ENCODE measurements around the gene CARMIL1.
"Not testable (repeated sequence)": the region's sequence is repeated elsewhere in the genome, so short reads cannot be mapped to it uniquely, and the experiment has no call there.

CARMIL1 gene

GRCh38 chr6:25286891-25287290, 7.7 kb downstream of the CARMIL1 start:
- H3K27me3 ChIP-seq (ENCODE audit: low read depth), result no peaks in the 10 kb centered on the region
- DNase-seq (ENCODE audit: low spot score in 2 of 2), result no peak
- H3K4me1 ChIP-seq, result no peaks in the 10 kb centered on the region
- no peak overlapping the region for H3K4me3 ChIP-seq
- no peaks in the 10 kb centered on the region for H3K9me3 ChIP-seq
- no peaks in the 10 kb centered on the region; the same call in 1 of the 2 replicates for H3K36me3 ChIP-seq (replicated peaks)
- in situ Hi-C loops (cut with MboI; ENCODE audit: low sequenced_read_pairs), result no loop called here

GRCh38 chr6:25287941-25288340, 8.8 kb downstream of the CARMIL1 start:
- Histone ChIP-seq H3K36me3 (replicated peaks) (no peaks in the 10 kb centered on the region; the same call in 1 of the 2 replicates), H3K4me1 (no peaks in the 10 kb centered on the region), H3K27me3 (ENCODE audit: low read depth) (no peaks in the 10 kb centered on the region), H3K9me3 (no peaks in the 10 kb centered on the region), H3K4me3 (no peak overlapping the region)
- in situ Hi-C loops (cut with MboI; ENCODE audit: low sequenced_read_pairs), result no loop called here
- no peak for DNase-seq (ENCODE audit: low spot score in 2 of 2)

- Histone ChIP-seq H3K4me1 (no peaks in the 10 kb centered on the region), H3K9me3 (no peaks in the 10 kb centered on the region), H3K4me3 (no peak overlapping the region), H3K36me3 (replicated peaks) (no peaks in the 10 kb centered on the region; the same call in 1 of the 2 replicates), H3K27me3 (ENCODE audit: low read depth) (no peaks in the 10 kb centered on the region)
- no peak for DNase-seq (ENCODE audit: low spot score in 2 of 2)
- in situ Hi-C loops (cut with MboI; ENCODE audit: low sequenced_read_pairs), result no loop called here
These were observed 9.3 kb downstream of the CARMIL1 start for GRCh38 chr6:25288518-25288917.

- DNase-seq (ENCODE audit: low spot score in 2 of 2), result no peak
- Histone ChIP-seq H3K9me3 (no peaks in the 10 kb centered on the region), H3K4me3 (no peak overlapping the region), H3K27me3 (ENCODE audit: low read depth) (no peaks in the 10 kb centered on the region), H3K36me3 (replicated peaks) (no peaks in the 10 kb centered on the region; the same call in 1 of the 2 replicates), H3K4me1 (no peaks in the 10 kb centered on the region)
- in situ Hi-C loops (cut with MboI; ENCODE audit: low sequenced_read_pairs), result no loop called here
These were observed 11.3 kb downstream of the CARMIL1 start for GRCh38 chr6:25290306-25291060.

- Histone ChIP-seq H3K4me1 (no peaks in the 10 kb centered on the region), H3K4me3 (no peak overlapping the region), H3K27me3 (ENCODE audit: low read depth) (no peaks in the 10 kb centered on the region), H3K36me3 (replicated peaks) (no peaks in the 10 kb centered on the region), H3K9me3 (no peaks in the 10 kb centered on the region)
- in situ Hi-C loops (cut with MboI; ENCODE audit: low sequenced_read_pairs), result no loop called here
- DNase-seq (ENCODE audit: low spot score in 2 of 2), result no peak
These were observed 13.2 kb downstream of the CARMIL1 start for GRCh38 chr6:25292384-25292783.

- no peak for DNase-seq (ENCODE audit: low spot score in 2 of 2)
- Histone ChIP-seq H3K4me1 (no peaks in the 10 kb centered on the region), H3K27me3 (ENCODE audit: low read depth) (no peaks in the 10 kb centered on the region), H3K36me3 (replicated peaks) (no peaks in the 10 kb centered on the region), H3K9me3 (no peaks in the 10 kb centered on the region), H3K4me3 (no peak overlapping the region)
- in situ Hi-C loops (cut with MboI; ENCODE audit: low sequenced_read_pairs), result no loop called here
These were observed 16.5 kb downstream of the CARMIL1 start for GRCh38 chr6:25295651-25296050.

GRCh38 chr6:25296217-25296905, 17.2 kb downstream of the CARMIL1 start:
- Histone ChIP-seq H3K27me3 (ENCODE audit: low read depth) (no peaks in the 10 kb centered on the region), H3K36me3 (replicated peaks) (no peaks in the 10 kb centered on the region), H3K4me3 (no peak overlapping the region), H3K9me3 (no peaks in the 10 kb centered on the region), H3K4me1 (no peaks in the 10 kb centered on the region)
- DNase-seq (ENCODE audit: low spot score in 2 of 2), result no peak
- in situ Hi-C loops (cut with MboI; ENCODE audit: low sequenced_read_pairs), result no loop called here

- in situ Hi-C loops (cut with MboI; ENCODE audit: low sequenced_read_pairs), result no loop called here
- no peaks in the 10 kb centered on the region for H3K9me3 ChIP-seq
- H3K36me3 ChIP-seq (replicated peaks), result no peaks in the 10 kb centered on the region
- H3K4me3 ChIP-seq, result no peak overlapping the region
- no peaks in the 10 kb centered on the region for H3K4me1 ChIP-seq
- H3K27me3 ChIP-seq (ENCODE audit: low read depth), result no peaks in the 10 kb centered on the region
- no peak for DNase-seq (ENCODE audit: low spot score in 2 of 2)
These were observed 17.9 kb downstream of the CARMIL1 start for GRCh38 chr6:25297039-25297441.

- peaks cover 1% of the 10 kb centered on the region; the same call in 1 of the 2 replicates for H3K4me1 ChIP-seq
- DNase-seq (ENCODE audit: low spot score in 2 of 2), result no peak
- H3K9me3 ChIP-seq, result no peaks in the 10 kb centered on the region
- no peak overlapping the region for H3K4me3 ChIP-seq
- no peaks in the 10 kb centered on the region for H3K27me3 ChIP-seq (ENCODE audit: low read depth)
- in situ Hi-C loops (cut with MboI; ENCODE audit: low sequenced_read_pairs), result no loop called here
- no peaks in the 10 kb centered on the region for H3K36me3 ChIP-seq (replicated peaks)
These were observed 18.8 kb downstream of the CARMIL1 start for GRCh38 chr6:25297823-25298522.

GRCh38 chr6:25298523-25298865, 19.3 kb downstream of the CARMIL1 start:
- DNase-seq (ENCODE audit: low spot score in 2 of 2); H3K27me3 ChIP-seq (ENCODE audit: low read depth); H3K9me3 ChIP-seq; H3K36me3 ChIP-seq (replicated peaks); H3K4me1 ChIP-seq; H3K4me3 ChIP-seq; in situ Hi-C loops (cut with MboI; ENCODE audit: low sequenced_read_pairs): not testable (repeated sequence)

GRCh38 chr6:25301362-25301761, 22.2 kb downstream of the CARMIL1 start:
- Histone ChIP-seq H3K36me3 (replicated peaks) (no peaks in the 10 kb centered on the region), H3K4me1 (peaks cover 4% of the 10 kb centered on the region; the same call in 1 of the 2 replicates), H3K4me3 (no peak overlapping the region), H3K27me3 (ENCODE audit: low read depth) (no peaks in the 10 kb centered on the region), H3K9me3 (no peaks in the 10 kb centered on the region)
- in situ Hi-C loops (cut with MboI; ENCODE audit: low sequenced_read_pairs), result no loop called here
- no peak for DNase-seq (ENCODE audit: low spot score in 2 of 2)

GRCh38 chr6:25302151-25302550, 23.0 kb downstream of the CARMIL1 start:
- Histone ChIP-seq H3K27me3 (ENCODE audit: low read depth) (no peaks in the 10 kb centered on the region), H3K9me3 (no peaks in the 10 kb centered on the region), H3K4me3 (no peak overlapping the region), H3K36me3 (replicated peaks) (no peaks in the 10 kb centered on the region), H3K4me1 (peaks cover 4% of the 10 kb centered on the region; the same call in 1 of the 2 replicates)
- no peak for DNase-seq (ENCODE audit: low spot score in 2 of 2)
- in situ Hi-C loops (cut with MboI; ENCODE audit: low sequenced_read_pairs), result no loop called here

GRCh38 chr6:25302677-25303128, 23.5 kb downstream of the CARMIL1 start:
- no peak overlapping the region for H3K4me3 ChIP-seq
- no peaks in the 10 kb centered on the region for H3K9me3 ChIP-seq
- DNase-seq (ENCODE audit: low spot score in 2 of 2), result no peak
- peaks cover 4% of the 10 kb centered on the region; the same call in 1 of the 2 replicates for H3K4me1 ChIP-seq
- no peaks in the 10 kb centered on the region for H3K36me3 ChIP-seq (replicated peaks)
- H3K27me3 ChIP-seq (ENCODE audit: low read depth), result no peaks in the 10 kb centered on the region
- in situ Hi-C loops (cut with MboI; ENCODE audit: low sequenced_read_pairs), result no loop called here

- no peak overlapping the region for H3K4me3 ChIP-seq
- H3K27me3 ChIP-seq (ENCODE audit: low read depth), result no peaks in the 10 kb centered on the region
- in situ Hi-C loops (cut with MboI; ENCODE audit: low sequenced_read_pairs), result no loop called here
- H3K9me3 ChIP-seq, result no peaks in the 10 kb centered on the region
- H3K36me3 ChIP-seq (replicated peaks), result no peaks in the 10 kb centered on the region
- no peak for DNase-seq (ENCODE audit: low spot score in 2 of 2)
- peaks cover 4% of the 10 kb centered on the region; the same call in 1 of the 2 replicates for H3K4me1 ChIP-seq
These were observed 24.1 kb downstream of the CARMIL1 start for GRCh38 chr6:25303254-25303653.

Measured in HAP-1 (cell line).